DMS79 treated with DMSO at 0.1 percent for 48 hours (cell line): Measurements from ENCODE around the gene KIF18A.
A peak's percentile ranks its signal among the peaks of the same experiment; 100 is the strongest.

Experiments used
- DNase-seq: peaks from one replicate; lab custom pipeline; 2025; lab: John Stamatoyannopoulos, UW

Gene KIF18A

DNA sequence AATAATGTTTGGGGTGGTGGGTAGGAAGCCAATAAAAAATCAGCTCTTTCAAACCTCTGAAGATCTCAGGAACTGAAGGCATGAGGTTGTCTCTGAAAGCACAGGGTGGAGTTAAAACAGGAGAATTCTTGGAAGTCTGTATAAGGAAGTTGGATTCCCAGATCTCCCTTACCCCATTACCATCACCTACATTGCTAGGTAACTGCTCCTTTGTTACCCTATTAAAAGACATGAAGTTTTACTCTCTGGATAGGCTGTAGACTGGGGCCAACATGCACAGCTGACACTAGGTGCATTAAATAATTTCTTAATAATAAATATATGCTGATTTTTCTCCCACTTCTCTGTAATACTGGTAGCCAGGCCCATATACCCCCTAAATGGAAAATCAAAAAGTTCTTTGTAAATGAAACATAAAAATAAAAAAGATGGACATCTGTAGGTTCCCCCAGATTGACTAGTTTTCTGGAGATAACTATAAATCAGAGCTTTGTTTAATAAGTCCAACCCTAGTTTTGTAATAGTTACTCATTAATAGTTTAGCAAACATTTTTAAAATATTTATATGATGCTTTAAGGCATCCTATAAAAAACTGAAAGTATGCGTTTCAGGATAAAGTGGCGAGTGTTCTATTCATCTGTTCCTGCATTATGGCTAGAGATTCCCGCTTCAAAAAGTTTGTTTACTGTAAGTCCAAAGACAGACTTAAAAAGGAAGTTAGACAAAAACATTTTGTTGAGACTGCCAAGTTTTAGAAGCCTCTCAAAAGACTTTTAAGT is 63.8 kb downstream of the KIF18A start:
- no peak for DNase-seq

DNA sequence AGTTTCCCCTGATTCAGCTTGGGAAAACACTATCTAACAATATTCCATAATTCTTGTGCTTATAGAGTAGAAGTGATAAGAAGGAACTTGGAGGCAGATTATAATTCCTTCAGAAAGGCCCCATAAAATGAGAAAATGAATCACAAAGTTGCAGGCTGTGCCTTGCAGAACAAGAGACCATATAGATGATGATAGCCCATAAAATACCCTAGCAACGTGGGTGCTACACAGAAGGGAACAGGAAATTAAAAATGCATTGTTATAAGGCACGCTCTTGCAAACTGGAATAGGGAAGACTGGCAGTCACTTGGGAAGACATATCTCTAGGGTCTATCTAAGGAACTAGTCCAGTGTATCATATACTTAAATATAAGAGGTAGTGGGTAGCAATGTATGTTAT is 67.6 kb downstream of the KIF18A start:
- no peak for DNase-seq

DNA sequence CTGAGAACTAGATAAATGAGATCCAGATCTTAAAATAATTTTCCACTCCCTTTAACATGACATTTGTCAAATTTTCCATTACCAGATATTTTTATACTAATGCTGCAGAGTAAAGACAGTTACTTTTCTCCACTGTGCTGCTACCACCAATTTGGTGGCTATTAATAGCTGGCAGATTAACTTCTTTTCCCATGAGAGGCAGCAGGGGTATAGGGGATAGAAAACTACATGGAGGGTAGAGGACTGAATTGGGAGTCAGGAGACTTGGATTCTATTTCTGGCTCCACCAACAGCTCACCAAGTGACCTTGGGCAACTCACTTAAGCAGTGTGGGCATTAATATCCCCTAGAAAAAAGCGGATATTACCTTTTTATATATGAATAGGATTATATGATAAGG is 69.2 kb downstream of the KIF18A start:
- DNase-seq, result no peak

DNA sequence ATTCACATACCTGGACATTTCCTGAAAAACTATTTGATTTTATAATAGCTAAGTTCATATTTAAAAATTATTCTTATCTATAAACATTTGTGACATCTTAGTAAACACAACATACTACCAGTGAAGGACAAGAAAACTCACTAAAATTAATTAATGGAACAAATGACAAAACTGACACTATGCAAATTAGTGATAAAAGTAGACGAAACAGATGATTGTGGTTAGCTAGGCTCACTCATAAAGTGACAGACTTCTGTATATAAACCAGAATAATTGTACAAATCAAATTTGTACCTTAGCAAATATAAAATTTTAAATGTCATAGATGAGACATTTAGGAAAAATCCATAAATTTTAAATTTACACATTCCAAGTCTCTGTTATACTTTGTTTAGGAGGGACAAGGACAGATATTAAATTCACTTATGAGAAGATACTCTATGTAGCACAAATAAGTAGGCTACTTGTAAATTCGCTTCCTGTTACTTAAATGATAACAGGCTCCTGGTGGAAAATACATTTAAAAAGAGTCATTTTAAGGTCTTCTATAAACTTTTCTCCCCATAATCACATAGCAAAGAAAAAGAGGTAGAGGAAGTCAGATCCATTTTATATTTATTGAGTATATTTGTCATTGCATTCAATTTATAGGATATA is 81.2 kb downstream of the KIF18A start:
- no peak for DNase-seq

DNA sequence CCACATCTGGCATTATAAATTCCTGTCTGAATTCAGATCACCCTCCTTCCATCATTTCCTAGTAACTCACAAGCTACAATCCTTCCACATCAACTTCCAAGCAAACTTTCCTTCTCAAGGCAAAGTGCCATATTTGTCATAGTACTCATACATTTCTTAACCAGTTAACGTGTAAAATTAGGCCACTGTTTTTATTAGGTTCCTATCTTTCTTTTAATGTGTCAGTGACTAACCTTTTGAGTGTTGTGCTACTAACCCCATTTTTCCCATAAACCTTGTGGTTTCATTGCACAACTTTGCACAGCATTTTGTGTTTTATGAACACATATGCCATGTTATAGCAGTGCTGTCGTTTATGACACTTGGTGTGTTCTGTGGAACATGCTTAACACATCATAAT is 90.1 kb downstream of the KIF18A start:
- DNase-seq, result no peak

DNA sequence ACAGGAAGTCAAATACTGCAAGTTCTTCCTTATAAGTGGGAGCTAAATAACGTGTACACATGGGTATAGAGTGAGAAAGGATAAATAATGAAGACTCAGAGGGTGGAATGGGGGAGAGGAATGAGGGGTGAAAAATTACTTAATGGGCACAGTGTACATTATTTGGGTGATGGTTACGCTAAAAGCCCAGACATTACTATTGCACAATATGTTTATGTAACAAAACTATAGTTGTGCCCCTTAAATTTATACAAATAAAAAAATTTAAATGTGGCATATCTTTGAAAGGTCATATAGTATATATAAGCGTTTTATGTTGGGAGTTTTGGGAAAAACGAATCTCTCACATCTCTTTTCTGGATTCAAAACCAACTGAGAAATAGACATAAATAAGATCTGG is 96.1 kb downstream of the KIF18A start:
- no peak for DNase-seq

DNA sequence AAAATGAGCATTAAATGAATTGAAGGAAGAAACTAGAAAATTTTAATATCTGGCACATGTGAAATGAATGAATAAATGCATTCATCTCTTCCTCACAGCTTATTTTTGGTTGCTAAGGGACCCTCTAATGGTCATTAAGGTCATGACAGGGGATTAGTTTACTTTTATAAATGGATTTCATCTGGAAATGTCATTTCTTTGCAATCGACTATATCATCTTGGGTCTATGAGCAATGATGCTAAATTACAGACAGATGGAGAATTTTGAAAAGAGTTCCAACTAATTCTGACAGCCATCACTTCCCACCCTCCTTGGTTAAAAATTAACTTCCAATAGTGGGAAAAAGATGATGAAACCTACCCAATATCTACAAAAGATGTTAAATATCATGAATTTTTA is 98.0 kb downstream of the KIF18A start:
- DNase-seq, result no peak

DNA sequence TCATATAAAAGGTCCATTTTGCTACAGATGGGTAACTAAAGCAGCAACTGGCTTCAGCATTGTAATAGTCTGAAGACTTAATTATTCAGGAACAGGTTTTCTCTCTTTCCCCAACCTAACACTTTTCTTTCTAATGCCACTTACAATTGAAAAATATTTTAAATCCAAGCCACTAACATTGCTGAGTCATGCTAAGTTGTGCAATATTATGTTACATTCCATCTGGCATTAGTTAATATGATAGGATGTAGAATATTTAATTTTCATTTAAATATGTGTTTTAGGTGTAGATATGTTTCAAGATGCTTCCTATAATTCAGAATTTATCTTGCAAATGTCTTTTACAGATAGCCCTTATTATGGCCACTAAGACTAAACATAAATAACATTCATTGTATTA is 98.6 kb downstream of the KIF18A start:
- DNase-seq, result no peak

DNA sequence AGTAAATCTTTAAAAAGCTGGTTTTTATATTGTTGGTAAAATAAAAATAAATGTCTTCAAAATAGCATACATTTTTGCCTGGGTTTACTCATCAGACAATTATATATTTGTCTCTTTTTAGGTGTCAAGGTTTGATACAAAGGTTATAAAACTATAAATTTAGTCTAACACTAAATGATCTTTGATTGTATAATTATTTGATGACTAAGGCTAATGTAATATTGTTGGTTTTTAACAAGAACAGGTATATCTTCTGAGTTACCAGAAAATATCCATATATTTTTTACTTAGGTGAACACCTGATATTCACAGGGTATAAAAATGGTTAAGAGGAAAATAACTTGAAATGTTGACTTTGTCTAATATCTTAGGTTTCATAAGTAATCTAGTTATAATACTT is 104.3 kb downstream of the KIF18A start:
- no peak for DNase-seq

DNA sequence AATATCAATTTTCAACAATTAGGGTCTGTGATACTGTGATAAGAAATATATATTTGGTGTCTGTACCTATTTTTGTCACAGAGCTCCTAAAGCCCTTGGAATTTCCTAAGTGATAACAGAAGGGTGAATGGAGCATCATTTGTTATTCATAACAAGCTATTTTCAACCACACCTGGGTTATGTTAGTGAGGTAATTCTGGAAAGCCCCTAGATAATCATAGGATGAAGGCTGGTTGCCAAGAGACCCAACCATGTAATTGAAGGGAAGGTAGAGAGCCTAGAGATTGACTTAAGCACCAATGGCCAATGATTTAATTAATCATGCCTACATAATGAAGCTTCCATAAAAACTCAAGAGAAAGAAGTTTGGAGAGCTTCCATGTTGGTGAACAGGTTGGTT is 109.4 kb downstream of the KIF18A start:
- no peak for DNase-seq

DNA sequence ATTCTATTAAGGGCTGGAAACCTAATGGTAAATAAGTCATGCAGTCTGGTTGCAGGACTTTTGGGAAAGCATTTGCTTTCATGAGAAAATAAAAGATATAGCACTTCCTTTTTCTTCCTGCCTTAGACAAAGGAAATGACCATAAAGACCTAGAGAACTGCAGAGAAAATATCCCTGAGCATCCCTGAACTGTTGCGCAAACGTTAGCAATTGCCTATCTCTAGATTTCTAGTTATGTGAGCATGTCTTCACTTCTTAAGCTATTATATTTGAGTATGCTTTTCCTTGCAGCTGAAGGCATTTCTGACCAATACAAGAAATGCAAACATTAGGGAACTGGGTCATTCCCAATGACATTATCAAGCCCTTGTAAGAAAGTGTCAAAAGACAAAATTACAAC is 110.6 kb downstream of the KIF18A start:
- no peak for DNase-seq

DNA sequence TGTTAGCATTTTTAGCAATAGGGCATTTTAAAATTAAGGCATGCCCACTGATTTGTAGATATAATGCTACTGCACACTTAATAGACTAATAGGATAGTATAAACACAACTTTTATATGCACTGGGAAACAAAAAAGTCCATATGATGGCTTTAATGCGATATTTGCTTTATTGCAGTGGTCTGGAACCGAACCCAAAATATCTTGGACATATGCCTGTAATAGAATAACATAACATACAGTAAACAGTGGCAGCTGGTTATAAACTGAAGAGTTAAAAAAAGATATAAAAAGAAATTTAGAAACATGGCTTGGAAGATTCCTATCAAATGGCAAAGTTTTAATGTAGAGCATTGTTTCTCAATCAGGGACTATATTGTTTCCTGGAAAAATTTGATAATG is 111.9 kb downstream of the KIF18A start:
- no peak for DNase-seq

DNA sequence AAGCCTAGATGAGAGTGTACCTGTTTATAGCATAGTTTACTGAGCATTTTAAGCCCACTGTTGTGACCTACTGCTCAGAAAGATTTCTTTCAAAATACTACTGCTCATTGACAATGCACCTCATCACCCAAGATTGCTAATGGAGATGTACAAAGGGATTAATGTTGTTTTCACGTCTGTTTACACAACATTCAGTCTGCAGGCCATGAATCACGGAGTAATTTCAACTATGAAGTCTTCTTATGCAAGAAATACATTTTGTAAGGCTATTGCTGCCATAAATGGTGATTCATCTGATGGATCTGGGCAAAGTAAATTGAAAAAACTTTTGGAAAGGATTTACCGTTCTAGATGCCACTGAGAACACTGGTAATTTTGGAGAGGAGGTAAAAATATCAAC is 112.9 kb downstream of the KIF18A start:
- no peak for DNase-seq

DNA sequence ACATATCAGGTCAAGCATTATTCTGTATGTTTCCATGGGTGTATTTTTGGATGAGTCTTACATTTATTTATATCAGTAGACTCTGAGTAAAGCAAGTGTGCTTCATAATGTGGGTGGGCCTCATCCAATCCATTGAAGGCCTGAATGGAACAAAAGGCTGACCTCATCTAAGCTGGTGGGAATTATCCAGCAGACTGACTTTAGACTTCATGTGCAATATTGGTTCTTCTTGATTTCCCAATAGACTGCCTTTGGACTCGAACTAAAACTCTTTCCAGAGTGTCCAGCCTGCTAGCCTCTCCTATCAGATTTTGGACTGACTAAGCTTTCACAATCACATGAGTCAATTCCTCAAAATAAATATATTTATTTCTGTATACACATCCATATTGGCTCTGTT is 116.2 kb downstream of the KIF18A start:
- no peak for DNase-seq

DNA sequence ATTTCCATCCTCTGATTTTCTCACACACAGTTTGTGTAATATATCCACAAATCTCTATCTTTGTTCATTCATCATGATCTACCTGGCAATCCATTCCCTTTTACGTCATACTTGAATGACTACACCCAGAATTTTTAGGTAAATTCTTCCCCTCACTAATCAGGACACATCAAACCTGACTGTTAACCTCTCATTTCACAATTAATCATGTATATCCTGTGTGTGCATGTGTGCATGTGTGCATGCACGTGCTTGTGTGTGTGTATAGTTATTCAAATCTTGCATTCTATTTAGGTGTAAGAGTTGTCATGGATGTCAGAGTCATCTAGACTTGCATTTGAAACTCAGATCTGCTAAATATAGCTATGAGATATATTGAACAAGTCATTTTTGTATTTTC is 130.4 kb downstream of the KIF18A start:
- no peak for DNase-seq

DNA sequence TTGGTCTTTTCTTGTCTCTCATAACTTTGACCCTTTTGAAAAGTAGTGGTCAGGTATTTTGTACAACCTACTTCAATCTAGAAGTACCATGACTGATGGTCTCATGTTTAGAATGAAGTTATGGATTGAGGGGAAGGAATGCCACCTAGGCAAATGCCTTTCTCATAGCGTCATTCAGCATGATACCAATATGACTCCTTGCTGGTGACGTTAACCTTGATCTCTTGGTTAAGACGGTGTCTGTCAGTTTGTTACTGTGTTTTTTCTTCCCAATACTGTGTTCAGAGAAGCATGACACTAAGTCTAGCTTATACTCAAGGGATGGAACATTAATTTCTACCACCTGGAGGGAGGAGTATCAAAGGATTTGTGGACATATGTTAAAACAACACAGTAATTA is 130.9 kb downstream of the KIF18A start:
- DNase-seq, result no peak

DNA sequence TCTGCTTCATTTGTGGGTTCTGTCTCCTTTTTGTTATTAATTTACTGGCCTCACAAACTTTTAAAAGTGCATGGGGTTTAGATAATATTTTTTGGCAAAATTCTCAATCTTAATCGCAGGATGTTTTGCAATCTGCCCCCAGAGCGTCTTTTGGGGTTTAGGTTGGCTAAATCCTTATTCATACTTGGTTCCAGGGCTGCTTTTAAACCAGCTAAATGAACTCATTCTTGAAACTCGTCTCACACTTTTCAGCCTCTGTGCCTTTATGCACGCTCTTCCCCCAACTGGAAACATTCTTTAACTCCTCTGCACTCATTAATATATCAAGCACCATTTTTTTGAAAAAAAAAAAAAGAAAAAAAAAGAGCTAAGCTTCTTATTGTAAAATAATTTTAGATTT is 131.7 kb downstream of the KIF18A start:
- DNase-seq, result no peak

DNA sequence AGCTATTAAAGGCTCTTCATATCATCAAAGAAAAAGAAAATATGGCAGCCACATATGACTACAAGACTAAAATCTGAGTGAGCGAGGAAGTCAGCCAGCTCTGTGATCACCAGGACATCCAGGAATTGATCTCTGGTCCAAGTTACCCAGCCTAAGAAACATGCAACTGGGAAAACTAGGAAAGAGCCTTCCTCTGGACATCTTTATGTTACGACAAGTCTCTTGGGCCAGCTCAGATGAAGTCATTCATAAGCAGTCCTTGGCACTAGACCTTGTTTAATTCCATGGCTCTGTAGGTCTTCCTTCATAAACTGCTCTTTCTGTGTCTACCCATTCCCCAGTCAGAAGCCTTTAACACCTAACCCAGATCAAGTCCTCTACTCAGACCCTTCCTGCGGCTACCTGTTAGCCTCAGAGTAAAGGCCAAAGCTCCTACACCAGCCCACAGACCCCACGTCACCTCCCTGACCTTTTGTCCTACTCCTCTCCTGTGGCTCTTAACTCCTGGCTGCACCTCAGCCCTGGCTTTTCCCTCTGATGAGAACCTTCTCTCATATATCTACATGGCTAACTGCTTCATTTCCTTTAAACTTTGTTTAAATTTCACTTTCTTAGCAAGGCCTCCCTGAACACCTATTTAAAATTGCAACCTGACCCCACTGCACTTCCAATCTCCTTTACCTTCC is 134.0 kb downstream of the KIF18A start:
- DNase-seq, result no peak

DNA sequence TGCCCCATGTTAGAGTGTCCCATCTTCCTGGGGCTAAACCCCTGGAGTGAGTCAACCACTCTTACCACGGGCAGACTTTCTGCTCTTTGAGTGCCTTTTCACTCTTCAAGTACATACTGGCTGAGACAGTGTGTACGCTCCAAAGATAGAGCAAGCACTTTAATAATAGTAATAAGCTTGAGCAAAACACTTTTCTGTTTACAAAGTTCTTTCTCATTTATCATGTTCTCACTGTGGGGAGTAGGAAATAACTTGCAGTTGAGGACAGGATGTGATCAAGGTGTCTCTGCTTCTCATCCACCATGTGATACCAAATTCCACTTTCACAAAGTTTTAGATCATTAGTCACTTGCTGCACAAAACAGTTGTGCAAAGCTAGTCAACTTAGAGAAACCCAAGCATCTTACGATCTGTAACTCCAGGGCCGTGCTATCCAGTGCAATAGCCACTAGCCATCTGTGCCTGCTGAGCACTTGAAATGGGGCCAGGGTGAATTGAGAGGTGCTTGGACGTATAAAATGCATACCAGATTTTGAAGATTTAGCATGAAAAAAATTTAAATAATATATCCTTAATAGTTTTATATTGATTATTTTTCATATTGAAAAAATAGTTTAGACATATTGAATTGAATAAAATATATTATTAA is 135.3 kb downstream of the KIF18A start:
- DNase-seq, result peak; percentile 7

DNA sequence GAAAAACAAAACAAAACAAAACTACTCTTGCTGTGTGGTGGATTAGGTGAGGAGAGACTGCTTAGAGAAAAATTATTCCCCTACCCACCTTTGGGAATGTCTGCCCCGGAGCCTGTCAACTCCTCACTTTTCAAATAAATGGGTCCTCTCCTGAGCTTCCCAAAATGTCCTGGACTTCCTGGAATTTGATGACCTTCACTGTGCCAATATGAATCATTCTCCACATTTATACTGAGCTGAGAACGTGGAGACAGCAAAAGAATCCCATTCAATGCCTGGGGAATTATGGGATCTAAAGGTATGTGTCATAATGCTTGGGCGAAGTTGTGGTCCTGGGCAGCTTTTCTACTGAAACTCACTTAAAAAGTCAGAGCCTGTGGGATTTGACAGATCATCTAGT is 136.8 kb downstream of the KIF18A start:
- DNase-seq, result no peak
